Activated CD8-positive, alpha-beta memory T cell treated with anti-CD3 and anti-CD28 coated beads for 36 hours (primary cell): ENCODE measurements around the gene TCF25. TPM values are rescaled to one million over a fixed set of nuclear protein-coding genes. Genes with fewer than 3 reads are reported as not detected.

Experiments
- CTCF ChIA-PET: fragments of 350-600 bp; sonication (Branson Sonifier 250); formaldehyde crosslinking; loops from one replicate; lab custom pipeline; 2021; ENCODE audit warnings: antibody characterized with exemption; lab: Charles Lee
- POLR2A ChIA-PET: fragments of 350-600 bp; sonication (Branson Sonifier 250); formaldehyde crosslinking; loops from one replicate; lab custom pipeline; 2021; ENCODE audit warnings: antibody characterized with exemption; lab: Charles Lee
- total RNA-seq, 2 experiments: library from RNA; stranded (reverse); gene quantifications; one replicate each; pipeline ENCODE4 v1.2.3, GENCODE V29; 2021

The TCF25 gene
- total RNA-seq, 2 experiments from 2014 or later = 146 to 153 TPM

DNA sequence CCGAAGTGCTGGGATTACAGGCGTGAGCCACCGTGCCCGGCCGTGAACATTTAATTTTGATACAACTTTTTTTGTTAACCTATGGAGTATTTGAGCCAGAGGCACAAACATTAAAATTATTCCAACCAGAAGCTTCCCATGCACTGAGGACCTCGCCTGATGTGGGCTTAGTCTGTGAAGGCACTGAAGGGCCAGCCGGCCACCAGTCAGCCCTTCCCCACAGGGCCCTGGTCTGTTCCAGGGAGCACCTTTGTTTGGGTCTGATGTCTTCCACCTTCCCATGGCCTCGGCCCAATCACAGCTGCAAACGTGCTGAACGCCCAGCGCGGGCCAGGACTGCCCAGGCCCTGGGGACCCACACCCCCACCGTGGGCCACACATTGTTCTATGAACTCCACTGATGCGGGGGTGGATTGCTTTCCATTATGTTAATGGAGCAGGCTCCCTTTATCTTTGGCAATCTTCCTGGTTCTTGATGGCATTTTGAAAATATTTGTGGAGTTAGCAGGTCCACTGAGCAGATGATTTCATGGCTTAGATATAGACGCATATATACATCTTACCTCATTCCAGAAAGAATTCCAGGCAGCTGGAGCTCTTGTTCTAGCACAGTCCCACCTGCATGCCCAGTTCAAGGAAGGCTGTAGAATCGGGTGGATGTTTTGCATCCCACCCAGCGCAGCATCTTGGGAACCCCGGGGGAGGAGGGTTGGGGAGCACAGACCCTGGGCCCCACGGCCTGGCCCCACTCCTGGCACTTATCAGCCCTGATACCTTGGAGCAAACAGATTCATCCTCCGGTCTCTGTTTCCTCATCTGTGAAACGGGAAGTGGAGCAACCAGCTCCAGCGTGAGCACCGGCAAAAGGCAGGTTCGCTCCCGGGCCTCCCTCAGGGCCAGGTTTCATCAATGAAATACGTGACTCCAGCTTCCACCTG lies 30.7 kb upstream of the TCF25 start:
- ChIA-PET POLR2A (no interaction called here), CTCF (interaction anchor here (0.5 to 1.5 kb wide), 3 partner anchors 17 to 80 kb away, joined by 3 to 4 read pairs (median 3); no protein-coding TSS in a partner anchor)

DNA sequence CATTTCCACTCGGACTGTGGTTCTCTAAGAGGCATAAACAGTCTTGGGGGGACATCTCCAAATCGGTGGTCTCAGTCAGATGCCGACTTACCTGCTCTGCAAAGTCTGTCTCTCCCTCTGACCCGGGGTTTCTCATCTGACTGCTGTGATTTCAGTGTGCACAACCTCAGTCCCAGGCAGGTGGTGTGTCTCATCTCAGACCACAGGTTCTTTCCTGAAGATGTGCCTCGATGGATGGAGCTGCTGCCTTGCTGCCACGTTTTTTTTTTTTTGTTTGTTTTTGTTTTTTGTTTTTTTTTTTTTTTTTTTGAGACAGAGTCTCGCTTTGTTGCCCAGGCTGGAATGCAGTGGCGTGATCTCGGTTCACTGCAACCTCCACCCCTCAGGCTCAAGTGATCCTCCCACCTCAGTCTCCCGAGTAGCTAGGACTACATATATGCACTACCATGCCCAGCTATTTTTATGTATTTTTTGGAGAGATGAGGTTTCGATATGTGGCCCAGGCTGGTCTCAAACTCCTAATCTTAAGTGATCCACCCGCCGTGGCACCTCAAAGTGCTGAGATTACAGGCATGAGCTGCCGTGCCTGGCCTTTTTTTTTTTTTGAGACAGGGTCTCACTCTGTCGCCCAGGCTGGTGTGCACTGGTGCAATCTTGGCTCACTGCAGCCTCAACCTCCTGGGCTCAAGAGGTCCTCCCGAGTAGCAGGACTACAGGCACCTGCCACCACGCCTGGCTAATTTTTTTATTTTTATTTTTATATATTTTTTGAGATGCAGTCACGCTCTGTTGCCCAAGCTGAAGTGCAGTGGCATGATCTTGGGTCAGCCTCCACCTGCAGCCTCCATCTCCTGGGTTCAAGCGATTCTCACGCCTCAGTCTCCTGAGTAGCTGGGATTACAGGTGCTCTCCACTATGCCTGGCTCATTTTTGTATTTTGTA lies 29.7 kb upstream of the TCF25 start:
- CTCF ChIA-PET = interaction anchor here (0.5 to 0.6 kb wide), 3 partner anchors 16 to 1914 kb away, joined by 3 read pairs; no protein-coding TSS in a partner anchor
- POLR2A ChIA-PET = interaction anchor here (0.8 kb wide), 1 partner anchor 1174 kb away, joined by 3 read pairs; no protein-coding TSS in a partner anchor

DNA sequence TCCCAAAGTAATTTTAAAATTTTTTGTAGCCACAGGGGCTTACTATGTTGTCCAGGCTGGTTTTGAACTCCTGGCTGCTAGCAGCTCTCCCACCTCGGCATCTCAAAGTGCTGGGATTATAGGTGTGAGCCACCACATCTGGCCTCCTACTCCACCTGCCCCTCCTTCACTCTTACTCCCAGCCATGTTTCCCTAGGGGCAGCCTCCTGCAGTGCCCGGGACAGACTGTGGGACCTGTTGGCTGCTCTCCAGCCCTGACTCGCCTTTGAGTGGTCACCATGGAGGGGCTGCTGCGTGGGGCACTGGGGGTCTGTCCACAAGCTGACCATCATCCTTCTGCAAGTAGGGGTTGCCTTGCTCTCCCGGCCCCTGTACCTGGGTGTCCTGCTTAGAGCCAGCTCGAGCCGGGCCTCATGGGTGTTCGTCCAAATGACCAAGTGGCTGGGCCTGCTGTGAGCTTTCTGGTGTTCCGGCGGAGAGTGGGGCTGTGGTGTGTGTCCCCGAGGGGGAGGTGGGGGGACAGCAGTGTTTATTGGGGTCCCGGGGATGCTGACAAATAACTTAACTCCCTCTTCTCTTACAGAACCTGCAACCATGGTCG lies 28.6 kb upstream of the TCF25 start:
- POLR2A ChIA-PET = interaction anchor here (0.5 to 0.8 kb wide), 2 partner anchors 29 to 1175 kb away, joined by 3 to 7 read pairs; partner anchors contain the start of gene TCF25
- CTCF ChIA-PET = interaction anchor here (2.0 kb wide), 1 partner anchor 16 kb away, joined by 6 read pairs; no protein-coding TSS in a partner anchor

DNA sequence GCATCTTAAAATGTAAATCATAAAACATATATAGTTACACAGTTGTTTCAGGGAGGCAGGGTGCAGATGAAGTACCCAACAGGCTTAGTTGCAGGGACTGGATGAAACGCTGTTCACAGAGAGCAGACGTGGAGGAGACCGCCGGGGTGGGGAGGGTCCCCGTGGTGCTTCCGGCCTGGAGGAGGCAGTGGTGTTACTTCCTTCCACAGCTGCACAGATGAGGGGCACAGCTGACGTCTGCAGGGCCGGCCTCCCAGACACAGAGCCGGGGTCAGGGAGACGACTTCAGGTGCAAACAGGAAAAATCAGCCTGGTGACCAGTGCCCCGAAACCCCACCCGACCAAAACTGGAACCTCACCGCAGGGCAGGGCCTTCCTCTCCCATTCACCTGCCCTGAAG lies 28.0 kb upstream of the TCF25 start:
- CTCF ChIA-PET = interaction anchor here (2.0 kb wide), 1 partner anchor 15 kb away, joined by 6 read pairs; no protein-coding TSS in a partner anchor
- POLR2A ChIA-PET = interaction anchor here (0.5 kb wide), 1 partner anchor 28 kb away, joined by 7 read pairs; the partner anchor contains the start of gene TCF25

DNA sequence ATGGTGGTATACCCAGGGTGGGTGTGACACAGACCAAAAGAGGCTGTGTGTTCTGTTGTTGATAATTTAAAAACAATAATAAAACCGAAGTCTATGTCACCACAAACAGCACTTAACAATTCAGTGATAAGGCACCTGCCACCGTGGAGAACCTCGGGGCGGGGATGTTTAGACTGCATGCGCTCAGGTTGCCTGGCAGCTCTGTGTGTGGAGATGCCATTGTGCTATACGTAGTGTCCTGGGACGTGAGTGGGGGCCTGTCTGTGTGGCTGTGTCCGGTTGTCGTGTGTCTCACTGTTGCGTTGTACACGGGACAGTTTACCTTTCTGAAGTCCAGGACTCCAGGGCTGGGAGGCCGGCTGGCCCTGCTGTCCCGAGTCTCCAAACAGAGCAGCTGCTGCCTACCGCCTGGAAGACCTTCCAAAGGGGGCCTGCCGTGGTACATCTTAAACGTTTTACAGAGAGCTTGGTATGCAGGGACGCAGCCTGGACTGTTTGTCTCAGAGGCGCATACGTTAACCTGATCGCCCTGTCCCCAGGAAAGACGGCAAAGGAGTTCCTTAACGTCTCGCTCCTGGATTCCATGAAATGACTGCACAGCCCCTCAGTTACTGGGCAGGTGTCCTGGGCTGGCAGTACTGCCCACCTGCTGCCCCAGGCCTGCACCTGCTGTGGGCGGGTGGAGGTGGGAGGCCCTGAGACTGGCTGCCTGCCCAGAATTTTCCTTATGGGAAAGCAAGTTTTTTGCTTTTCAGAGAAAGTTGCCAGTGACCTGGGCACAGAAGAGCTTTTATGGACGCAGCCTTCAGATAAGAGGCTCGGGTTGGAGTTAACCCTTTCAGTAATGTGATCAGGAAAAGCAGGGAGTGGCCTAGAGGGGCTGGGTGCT lies 26.1 kb upstream of the TCF25 start:
- POLR2A ChIA-PET = no interaction called here
- CTCF ChIA-PET = interaction anchor here (0.6 to 2.0 kb wide), 2 partner anchors 9 to 13 kb away, joined by 6 read pairs; no protein-coding TSS in a partner anchor

DNA sequence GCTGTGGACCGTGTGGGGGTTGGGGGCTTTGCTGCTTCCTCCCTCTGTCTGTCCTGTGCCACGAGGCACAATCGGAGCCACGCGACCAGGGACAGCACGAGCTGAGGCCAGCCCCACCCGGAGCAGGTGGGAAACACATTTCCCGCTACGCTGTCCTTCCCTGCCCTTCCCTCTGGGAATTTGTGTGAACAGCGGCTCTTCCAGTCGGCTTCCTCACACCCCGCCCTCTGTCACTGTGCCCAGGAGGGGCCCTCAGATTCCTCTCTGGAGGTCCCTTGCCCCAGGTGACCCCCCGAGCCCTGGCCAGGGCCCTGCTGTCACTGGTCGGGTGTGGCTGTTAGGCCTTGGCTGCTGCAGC lies 25.5 kb upstream of the TCF25 start:
- ChIA-PET CTCF (no interaction called here), POLR2A (no interaction called here)

DNA sequence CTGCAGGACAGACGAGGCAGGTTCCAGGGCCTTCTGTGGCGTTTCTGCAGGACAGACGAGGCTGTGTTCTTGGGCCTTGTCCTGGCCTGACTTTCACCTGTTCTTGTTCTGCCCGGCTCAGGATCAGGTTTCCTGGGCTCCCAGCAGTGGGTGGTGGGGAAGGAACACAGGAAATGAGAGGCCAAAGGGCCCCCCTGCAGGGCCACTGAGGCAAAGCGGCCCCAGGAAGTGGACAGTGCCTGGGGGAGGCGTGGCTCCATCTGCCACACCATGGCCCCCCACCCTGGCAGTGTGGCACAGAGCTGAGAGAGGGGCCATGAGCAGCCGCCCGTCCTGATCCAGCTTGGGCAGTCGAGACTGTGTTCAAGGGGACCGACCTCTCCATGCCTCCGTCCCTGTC lies 24.4 kb upstream of the TCF25 start:
- CTCF ChIA-PET = interaction anchor here (1.0 kb wide), 1 partner anchor 11 kb away, joined by 3 read pairs; no protein-coding TSS in a partner anchor
- POLR2A ChIA-PET = interaction anchor here (0.6 kb wide), 1 partner anchor 24 kb away, joined by 3 read pairs; no protein-coding TSS in a partner anchor

DNA sequence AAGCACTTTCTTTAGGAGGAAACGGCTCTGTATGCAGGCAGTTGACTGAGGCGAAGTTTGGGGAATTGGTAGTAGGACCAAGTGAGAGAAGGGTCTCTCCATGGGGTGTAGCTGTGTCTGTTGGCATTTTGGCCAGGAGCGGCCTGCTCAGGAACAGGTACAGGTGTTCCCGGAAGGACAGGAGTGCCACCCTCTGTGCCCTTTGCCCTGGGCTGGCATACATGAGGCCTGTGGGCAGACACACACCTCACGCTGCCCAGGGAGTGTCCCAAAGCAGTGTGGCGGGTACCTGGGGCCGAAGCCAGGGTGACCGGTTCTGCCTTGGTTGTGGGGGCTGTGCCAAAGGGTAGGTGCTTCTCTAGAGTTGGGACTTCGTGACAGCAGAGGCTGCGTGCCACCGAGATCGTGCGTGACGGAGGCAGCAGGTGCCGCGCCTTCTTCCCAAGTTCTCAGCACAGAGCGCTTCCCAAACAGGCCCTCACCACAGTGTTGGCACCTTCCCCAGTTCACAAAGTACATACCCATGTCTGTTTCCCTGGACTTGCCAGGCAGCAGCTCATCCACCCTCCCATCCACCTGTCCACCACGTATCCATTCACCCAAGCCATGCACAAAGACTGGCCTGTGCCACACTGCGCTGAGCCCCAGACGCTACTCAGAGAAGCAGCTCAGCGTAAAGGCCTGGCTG lies 19.9 kb upstream of the TCF25 start:
- POLR2A ChIA-PET = no interaction called here
- CTCF ChIA-PET = no interaction called here

DNA sequence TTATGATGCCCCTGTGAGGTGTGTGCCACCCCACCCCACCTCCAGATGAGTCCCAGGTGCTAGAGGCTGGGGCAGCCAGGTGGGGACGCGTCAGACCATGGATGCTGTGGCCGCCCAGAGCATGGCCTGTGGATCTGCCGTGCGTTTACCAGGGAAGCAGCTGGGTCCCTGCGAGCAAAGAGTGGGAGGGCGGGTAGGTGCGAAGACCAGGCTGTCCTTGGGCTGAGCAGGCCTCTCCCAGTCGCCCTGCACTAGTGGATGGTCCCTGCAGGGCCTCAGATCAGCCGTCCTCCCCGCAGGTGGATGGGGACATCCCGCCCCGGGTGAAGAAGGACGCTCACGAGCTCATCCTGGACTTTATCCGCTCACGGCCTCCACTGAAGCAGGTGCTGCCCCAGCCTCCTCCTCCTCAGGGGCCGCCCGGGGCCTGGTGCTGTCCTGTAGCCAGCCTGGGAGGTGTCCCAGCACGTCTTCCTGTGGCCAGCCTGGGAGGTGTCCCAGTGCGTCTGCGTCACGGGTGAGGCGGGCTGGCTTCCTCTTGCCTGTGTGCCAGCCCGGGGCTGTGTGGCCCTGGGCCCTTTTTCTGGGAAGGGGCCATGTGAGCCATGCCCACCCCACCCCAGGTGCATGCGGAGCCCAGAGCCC lies 18.0 kb upstream of the TCF25 start:
- ChIA-PET POLR2A (no interaction called here), CTCF (no interaction called here)

DNA sequence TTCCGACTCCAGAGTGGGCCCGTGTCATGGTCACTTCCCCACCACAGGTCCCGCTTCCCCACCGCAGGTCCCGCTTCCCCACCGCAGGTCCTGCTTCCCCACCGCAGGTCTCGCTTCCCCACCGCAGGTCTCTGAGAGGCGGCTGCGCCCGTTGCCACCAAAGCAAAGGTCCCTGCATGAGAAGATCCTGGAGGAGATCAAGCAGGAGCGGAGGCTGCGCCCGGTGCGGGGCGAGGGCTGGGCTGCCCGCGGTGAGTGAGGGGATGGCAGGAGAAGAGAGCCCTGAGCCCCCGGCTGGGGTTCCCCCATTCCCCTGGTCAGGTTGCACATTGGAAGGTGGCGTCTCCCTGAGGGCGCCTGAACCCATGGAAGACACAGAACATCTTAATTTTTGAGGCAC lies 17.4 kb upstream of the TCF25 start:
- CTCF ChIA-PET = no interaction called here
- POLR2A ChIA-PET = interaction anchor here (0.6 kb wide), 1 partner anchor 17 kb away, joined by 3 read pairs; no protein-coding TSS in a partner anchor

DNA sequence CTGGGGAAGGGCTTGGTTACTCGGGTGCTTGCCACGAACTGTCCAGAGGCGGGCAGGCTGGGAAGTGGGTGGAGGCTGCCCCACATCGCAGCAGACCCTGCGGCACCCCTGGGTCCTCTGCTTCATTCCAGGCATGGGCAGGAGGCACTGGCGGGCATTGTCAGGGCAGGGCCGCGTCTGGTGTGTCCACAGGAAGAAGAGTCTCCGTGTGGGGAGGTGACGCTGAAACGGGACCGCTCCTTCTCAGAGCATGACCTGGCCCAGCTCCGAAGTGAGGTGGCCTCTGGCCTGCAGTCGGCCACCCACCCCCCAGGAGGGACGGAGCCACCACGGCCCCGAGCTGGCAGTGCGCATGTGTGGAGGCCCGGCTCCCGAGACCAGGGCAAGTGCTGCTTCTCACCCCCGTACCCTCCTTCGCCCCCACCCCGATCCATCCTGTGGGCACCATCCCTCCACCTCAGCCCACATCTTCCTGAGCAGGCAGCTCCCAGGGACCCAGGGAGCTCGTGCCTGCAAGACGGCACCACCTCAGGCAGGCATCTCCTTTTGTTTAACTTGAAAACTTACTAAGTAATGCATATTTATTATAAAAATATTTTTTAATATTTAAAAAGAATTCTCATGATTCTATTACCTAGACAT lies 14.3 kb upstream of the TCF25 start:
- POLR2A ChIA-PET = interaction anchor here (0.6 kb wide), 1 partner anchor 42 kb away, joined by 3 read pairs; no protein-coding TSS in a partner anchor
- CTCF ChIA-PET = interaction anchor here (1.5 to 5.8 kb wide), 5 partner anchors 15 to 159 kb away, joined by 3 to 47 read pairs (median 7); partner anchors contain the start of genes SPATA2L, SPIRE2 and TCF25

DNA sequence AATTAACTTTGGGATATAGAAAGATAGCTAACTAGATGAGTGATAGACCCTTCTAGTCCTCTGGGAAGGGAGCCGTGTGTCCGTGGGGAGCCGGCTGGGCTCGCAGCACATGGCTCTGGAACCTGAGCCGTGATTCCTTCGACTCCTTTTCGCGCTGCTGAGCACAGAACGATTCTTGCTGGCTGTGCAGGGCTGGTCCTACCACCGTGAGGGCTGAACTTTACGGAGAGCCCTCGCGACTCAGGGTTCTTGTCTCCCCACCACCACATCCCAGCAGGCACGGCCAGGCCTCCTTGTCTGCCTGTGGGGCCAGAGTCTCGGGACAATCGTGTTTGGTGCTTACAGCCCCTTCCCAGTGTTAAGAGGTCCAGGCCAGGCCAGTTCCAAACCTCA lies 13.8 kb upstream of the TCF25 start:
- ChIA-PET CTCF (interaction anchor here (0.6 to 5.8 kb wide), 11 partner anchors 14 to 160 kb away, joined by 3 to 47 read pairs (median 7); partner anchors contain the start of genes SPATA2L, SPIRE2 and TCF25), POLR2A (interaction anchor here (0.6 kb wide), 2 partner anchors 14 to 43 kb away, joined by 3 to 8 read pairs; partner anchors contain the start of gene TCF25)

DNA sequence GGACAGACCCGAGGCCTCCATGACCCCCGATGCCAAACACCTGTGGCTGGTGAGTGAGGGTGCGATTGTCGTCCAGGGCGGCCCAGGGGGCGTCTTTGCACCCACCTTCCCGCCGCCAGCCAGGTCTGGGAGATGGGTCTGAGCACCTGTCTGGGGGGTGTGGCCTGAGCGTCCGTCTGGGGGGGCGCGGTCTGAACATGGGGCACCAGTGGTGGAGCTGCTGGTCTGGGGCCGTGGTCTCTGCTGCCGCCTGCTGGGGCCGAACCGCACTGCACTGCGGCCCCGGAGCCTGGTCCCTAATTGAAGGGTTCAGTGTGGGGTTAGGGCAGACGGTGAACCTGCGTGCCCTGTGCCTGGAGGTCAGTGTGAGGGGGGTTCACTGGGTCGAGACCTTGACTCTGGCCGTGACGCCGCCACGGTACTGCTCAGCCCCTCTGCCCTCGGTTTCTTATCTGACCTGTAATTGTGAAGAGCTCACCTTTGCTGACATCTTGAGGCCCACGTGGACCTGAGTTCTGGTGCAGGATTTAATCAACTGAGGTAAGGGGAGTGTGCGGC lies 12.6 kb upstream of the TCF25 start:
- ChIA-PET POLR2A (interaction anchor here (0.5 kb wide), 1 partner anchor 119 kb away, joined by 4 read pairs; no protein-coding TSS in a partner anchor), CTCF (interaction anchor here (0.7 to 5.8 kb wide), 45 partner anchors 10 to 163 kb away, joined by 3 to 47 read pairs (median 4); partner anchors contain the start of genes SPATA2L, SPIRE2, TCF25 and TUBB3)

DNA sequence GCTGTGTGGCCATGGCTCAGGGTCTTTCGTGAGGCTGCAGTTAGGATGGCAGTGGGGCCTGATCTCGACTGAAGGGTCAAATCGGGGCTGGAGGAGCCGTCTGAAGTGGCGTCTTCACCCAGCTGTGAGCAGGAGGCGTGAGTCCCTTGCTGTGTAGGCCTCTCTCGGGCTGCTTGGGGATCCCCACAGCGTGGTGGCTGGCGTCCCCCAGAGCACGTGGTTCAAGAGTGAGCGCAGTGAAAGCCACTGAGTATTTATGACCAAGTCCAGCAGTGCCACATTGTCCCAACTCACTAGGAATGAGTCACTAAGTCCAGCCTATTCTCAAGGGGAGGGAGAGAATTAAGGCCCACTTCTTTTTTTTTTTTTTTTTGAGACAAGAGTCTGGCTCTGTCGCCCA lies 11.7 kb upstream of the TCF25 start:
- POLR2A ChIA-PET = no interaction called here
- CTCF ChIA-PET = interaction anchor here (0.7 to 5.8 kb wide), 29 partner anchors 10 to 162 kb away, joined by 3 to 47 read pairs (median 5); partner anchors contain the start of genes SPATA2L, TCF25 and TUBB3

DNA sequence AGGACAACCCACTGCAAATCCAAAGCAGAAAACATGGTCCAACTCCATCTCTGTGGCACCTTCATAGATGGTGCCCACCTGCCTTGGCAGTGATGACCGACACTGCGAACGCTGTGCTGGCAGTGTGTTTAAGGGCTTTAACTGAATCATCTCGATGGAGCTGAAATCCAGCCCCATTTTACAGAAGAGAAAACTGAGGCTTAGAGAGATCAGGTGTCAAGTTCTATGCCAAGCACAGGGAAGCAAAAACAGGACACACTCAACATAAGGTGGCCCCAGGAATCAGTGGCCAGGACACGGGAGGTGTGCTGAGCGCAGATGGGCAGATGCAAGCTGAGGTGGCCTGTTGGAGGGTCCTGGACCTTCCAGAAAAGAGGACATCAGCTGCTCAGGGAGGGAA lies 10.7 kb upstream of the TCF25 start:
- ChIA-PET CTCF (interaction anchor here (0.7 to 5.8 kb wide), 4 partner anchors 9 to 163 kb away, joined by 5 to 47 read pairs (median 12); partner anchors contain the start of gene SPATA2L), POLR2A (interaction anchor here (2.3 kb wide), 1 partner anchor 10 kb away, joined by 16 read pairs; the partner anchor contains the start of gene TCF25)
